HEK293T (cell line): ENCODE results near the gene ELMO2.

Experiments
- ARNT ChIP-seq: fragments of 450-650 bp; IDR thresholded peaks from 2 replicates; pipeline ENCODE4 v1.6.1; 2017; ENCODE audit warnings: mild to moderate bottlenecking
- BHLHE40 ChIP-seq: fragments of 450-650 bp; IDR thresholded peaks from 2 replicates; pipeline ENCODE4 v1.6.1; 2016; ENCODE audit warnings: mild to moderate bottlenecking, moderate library complexity, borderline replicate concordance
- CTBP1 ChIP-seq: fragments of 450-650 bp; IDR thresholded peaks from 2 replicates; pipeline ENCODE4 v1.6.1; 2016; ENCODE audit warnings: borderline replicate concordance
- ELF4 ChIP-seq: fragments of 450-650 bp; IDR thresholded peaks from 2 replicates; pipeline ENCODE4 v1.6.1; 2017; ENCODE audit warnings: antibody characterized with exemption
- FOXA1 ChIP-seq: fragments of 450-650 bp; IDR thresholded peaks from 2 replicates; pipeline ENCODE4 v1.6.1; 2016; ENCODE audit warnings: mild to moderate bottlenecking
- FOXK2 ChIP-seq: fragments of 450-650 bp; IDR thresholded peaks from 2 replicates; pipeline ENCODE4 v1.6.1; 2016; ENCODE audit warnings: mild to moderate bottlenecking
- HDGF ChIP-seq: fragments of 450-650 bp; IDR thresholded peaks from 2 replicates; pipeline ENCODE4 v1.6.1; 2017; ENCODE audit warnings: antibody characterized with exemption, borderline replicate concordance
- L3MBTL2 ChIP-seq: fragments of 450-650 bp; conservative IDR thresholded peaks from 2 replicates; pipeline ENCODE4 v1.6.1; 2016; ENCODE audit warnings: mild to moderate bottlenecking
- PKNOX1 ChIP-seq: fragments of 450-650 bp; IDR thresholded peaks from 2 replicates; pipeline ENCODE4 v1.6.1; 2016
- SP1 ChIP-seq: fragments of 450-650 bp; IDR thresholded peaks from 2 replicates; pipeline ENCODE4 v1.6.1; 2017
- SUZ12 ChIP-seq: fragments of 450-650 bp; IDR thresholded peaks from 2 replicates; pipeline ENCODE4 v1.6.1; 2016; ENCODE audit warnings: mild to moderate bottlenecking

- TF ChIP-seq L3MBTL2 (no peak), ELF4 (no peak), BHLHE40 (no peak), FOXA1 (no peak), ARNT (no peak), SUZ12 (no peak), SP1 (no peak), FOXK2 (no peak), HDGF (no peak), PKNOX1 (no peak), CTBP1 (no peak)
These were observed 31.8 kb upstream of the ELMO2 start for GRCh38 chr20:46438156-46438750.
